Suprapubic skin (tissue), 4 donors: ENCODE data around the gene ZDHHC14. TPM values are rescaled to one million over a fixed set of nuclear protein-coding genes. Genes with fewer than 3 reads are reported as not detected.

ENCODE experiments used
- DNase-seq, 2 donors: peaks; one replicate each; pipeline ENCODE4 v3.0.0-alpha.2; 2019; ENCODE audit warnings: low spot score in 2 of 2
- H3K27ac ChIP-seq: fragments of 200-600 bp; sonication (generic); one replicate; pipeline ENCODE4 v1.5.1; 2019
- H3K27me3 ChIP-seq: fragments of 200-600 bp; sonication (generic); one replicate; pipeline ENCODE4 v1.5.1; 2019
- H3K36me3 ChIP-seq: fragments of 200-600 bp; sonication (generic); one replicate; pipeline ENCODE4 v1.5.1; 2019
- H3K4me1 ChIP-seq: fragments of 200-600 bp; sonication (generic); one replicate; pipeline ENCODE4 v1.5.1; 2019
- H3K4me3 ChIP-seq: fragments of 200-600 bp; sonication (generic); one replicate; pipeline ENCODE4 v1.5.1; 2019; ENCODE audit warnings: mild to moderate bottlenecking
- H3K9me3 ChIP-seq: fragments of 200-600 bp; sonication (generic); one replicate; pipeline ENCODE4 v1.5.1; 2019
- CTCF ChIP-seq, 2 donors: fragments of 200-600 bp in 1 of 2; fragments of 450-650 bp in 1 of 2; sonication (generic) in 1 of 2; IDR thresholded peaks; one replicate each; pipeline ENCODE4 v1.5.1; 2016 to 2019; ENCODE audit warnings: antibody characterized with exemption in 2 of 2, mild to moderate bottlenecking in 1 of 2, moderate library complexity in 1 of 2
- EP300 ChIP-seq: sonication (generic); formaldehyde crosslinking; IDR thresholded peaks from one replicate; pipeline ENCODE4 v1.6.1; 2017; ENCODE audit warnings: antibody characterized with exemption
- POLR2A ChIP-seq, 2 donors: fragments of 450-650 bp; IDR thresholded peaks; one replicate each; pipeline ENCODE4 v1.6.1; 2017; ENCODE audit warnings: antibody characterized with exemption in 2 of 2, mild to moderate bottlenecking in 2 of 2, moderate library complexity in 2 of 2
- POLR2AphosphoS5 ChIP-seq, 3 donors: sonication (generic); formaldehyde crosslinking; IDR thresholded peaks; one replicate each; pipeline ENCODE4 v1.6.1; 2017; ENCODE audit warnings: antibody characterized with exemption in 3 of 3
- WGBS: methylation state at CpG from one replicate; pipeline ENCODE4 v1.1.5; 2018; 5-methylcytosine and 5-hydroxymethylcytosine counted together
- total RNA-seq, 4 donors: library from RNA; depleted of rRNA; stranded (reverse); fragments of >200 nt; gene quantifications; one replicate each; pipeline ENCODE4 v1.1.0, GENCODE V29; 2016

The ZDHHC14 gene
- total RNA-seq, 4 donors from 2014 or later, result 4.3 to 9.9 (median 7.7) TPM

GRCh38 chr6:157372501-157373280 is 8.3 kb upstream of the ZDHHC14 start:
- DNase-seq, result no peak
- H3K9me3 ChIP-seq, result no peaks in the 10 kb centered on the region
- no peaks in the 10 kb centered on the region for H3K27me3 ChIP-seq
- no peaks in the 10 kb centered on the region for H3K36me3 ChIP-seq
- WGBS, result 87% methylated on average over 10 of the region's 10 CpGs
- TF ChIP-seq POLR2AphosphoS5 (IDR thresholded peaks at IDR 0.05) (no peak), EP300 (no peak), POLR2A (IDR thresholded peaks at IDR 0.05) (no peak), CTCF (IDR thresholded peaks at IDR 0.05) (no peak)
- no peak overlapping the region for H3K4me3 ChIP-seq
- H3K4me1 ChIP-seq, result no peaks in the 10 kb centered on the region
- H3K27ac ChIP-seq, result no peak overlapping the region

GRCh38 chr6:157374889-157375443 is 6.0 kb upstream of the ZDHHC14 start:
- TF ChIP-seq POLR2AphosphoS5 (IDR thresholded peaks at IDR 0.05), result no peak
- TF ChIP-seq CTCF (IDR thresholded peaks at IDR 0.05), result no peak
- no peak for TF ChIP-seq POLR2A (IDR thresholded peaks at IDR 0.05)
- TF ChIP-seq EP300, result no peak
- no peaks in the 10 kb centered on the region for H3K36me3 ChIP-seq
- no peaks in the 10 kb centered on the region for H3K4me1 ChIP-seq
- H3K9me3 ChIP-seq, result no peaks in the 10 kb centered on the region
- no peak overlapping the region for H3K27ac ChIP-seq
- WGBS, result 68% methylated on average over 6 of the region's 6 CpGs
- DNase-seq, result no peak
- no peak overlapping the region for H3K4me3 ChIP-seq
- H3K27me3 ChIP-seq, result no peaks in the 10 kb centered on the region

- H3K4me1 ChIP-seq, result no peaks in the 10 kb centered on the region
- H3K27ac ChIP-seq, result no peak overlapping the region
- no peak overlapping the region for H3K4me3 ChIP-seq
- H3K27me3 ChIP-seq, result no peaks in the 10 kb centered on the region
- H3K9me3 ChIP-seq, result no peaks in the 10 kb centered on the region
- DNase-seq, result no peak
- TF ChIP-seq POLR2AphosphoS5 (IDR thresholded peaks at IDR 0.05) (no peak), POLR2A (IDR thresholded peaks at IDR 0.05) (no peak), EP300 (no peak), CTCF (IDR thresholded peaks at IDR 0.05) (no peak)
- WGBS, result 93% methylated on average over 3 of the region's 3 CpGs
- no peaks in the 10 kb centered on the region for H3K36me3 ChIP-seq
These were observed 4.7 kb upstream of the ZDHHC14 start for GRCh38 chr6:157376241-157376640.

- no peak for DNase-seq
- H3K4me1 ChIP-seq, result no peaks in the 10 kb centered on the region
- no peaks in the 10 kb centered on the region for H3K27me3 ChIP-seq
- no peaks in the 10 kb centered on the region for H3K9me3 ChIP-seq
- no peak overlapping the region for H3K27ac ChIP-seq
- no peaks in the 10 kb centered on the region for H3K36me3 ChIP-seq
- WGBS, result 75% methylated on average over 9 of the region's 9 CpGs
- no peak for TF ChIP-seq CTCF (IDR thresholded peaks at IDR 0.05)
- no peak for TF ChIP-seq POLR2AphosphoS5 (IDR thresholded peaks at IDR 0.05)
- no peak for TF ChIP-seq EP300
- TF ChIP-seq POLR2A (IDR thresholded peaks at IDR 0.05), result no peak
- no peak overlapping the region for H3K4me3 ChIP-seq
These were observed 4.2 kb upstream of the ZDHHC14 start for GRCh38 chr6:157376706-157377230.
